WTC11 (cell line): ENCODE results near the gene CBLB.

ENCODE experiments used
- CBFB ChIP-seq: sonication (generic); formaldehyde crosslinking; IDR thresholded peaks from 2 replicates; pipeline ENCODE4 v1.8.1; 2022; ENCODE audit warnings: mild to moderate bottlenecking, low read depth, missing genetic modification reagents
- JUN ChIP-seq: sonication (generic); formaldehyde crosslinking; IDR thresholded peaks from 2 replicates; pipeline ENCODE4 v1.8.0; 2023; ENCODE audit warnings: mild to moderate bottlenecking, missing genetic modification reagents
- NFE2L1 ChIP-seq: sonication (generic); formaldehyde crosslinking; IDR thresholded peaks from 2 replicates; pipeline ENCODE4 v1.8.1; 2023; ENCODE audit warnings: missing genetic modification reagents
- NFYB ChIP-seq: sonication (generic); formaldehyde crosslinking; conservative IDR thresholded peaks from 2 replicates; pipeline ENCODE4 v1.8.0; 2022; ENCODE audit warnings: low read depth, missing genetic modification reagents
- TCF7 ChIP-seq: sonication (generic); formaldehyde crosslinking; IDR thresholded peaks from 2 replicates; pipeline ENCODE4 v1.8.0; 2022; ENCODE audit warnings: mild to moderate bottlenecking, low read depth, missing genetic modification reagents, moderate library complexity
- ZNF263 ChIP-seq: sonication (generic); formaldehyde crosslinking; IDR thresholded peaks from 2 replicates; pipeline ENCODE4 v1.8.1; 2022; ENCODE audit warnings: low read depth, mild to moderate bottlenecking, moderate library complexity, missing genetic modification reagents
- ZNF416 ChIP-seq: fragments of 250-450 bp; sonication (Bioruptor Pico); IDR thresholded peaks from 2 replicates; pipeline ENCODE4 v1.9.0; 2021; ENCODE audit warnings: mild to moderate bottlenecking, inconsistent platforms
- TF ChIP-seq, protein P1 (sequence below): fragments of 200-600 bp; IDR thresholded peaks from 2 replicates; pipeline ENCODE4 v1.8.0; 2022; ENCODE audit warnings: antibody characterized with exemption
- TF ChIP-seq, protein P2 (sequence below): fragments of 250-450 bp; sonication (Bioruptor Pico); IDR thresholded peaks from 2 replicates; pipeline ENCODE4 v1.9.0; 2021; ENCODE audit warnings: mild to moderate bottlenecking
- TF ChIP-seq, protein P3 (sequence below): sonication (generic); formaldehyde crosslinking; IDR thresholded peaks from 2 replicates; pipeline ENCODE4 v1.8.0; 2022; ENCODE audit warnings: missing genetic modification reagents

DNA sequence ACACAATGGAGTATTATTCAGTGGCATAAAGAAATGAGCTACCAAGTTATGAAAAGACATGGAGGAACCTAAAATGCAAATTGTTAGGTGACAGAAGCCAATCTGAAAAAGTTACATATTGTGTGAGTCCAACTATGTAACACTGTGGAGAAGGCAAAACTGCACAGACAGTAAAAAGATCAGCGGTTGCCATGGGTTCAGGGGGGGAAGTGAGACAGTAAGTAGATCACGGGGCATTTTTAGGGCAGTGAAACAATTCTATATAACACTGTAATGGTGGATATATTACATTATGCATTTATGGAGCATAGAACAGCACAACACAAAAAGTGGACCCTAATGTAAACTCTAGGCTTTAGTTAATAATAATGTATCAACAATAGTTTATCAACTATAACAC lies 17.6 kb downstream of the CBLB start:
- TF ChIP-seq NFE2L1 (CRISPR knock-in tag) (no peak), CBFB (CRISPR knock-in tag) (no peak), ZNF263 (CRISPR knock-in tag) (no peak), ZNF416 (CRISPR knock-in tag) (no peak), TCF7 (CRISPR knock-in tag) (no peak), NFYB (CRISPR knock-in tag) (no peak), JUN (CRISPR knock-in tag) (no peak)
- TF ChIP-seq, protein P1, sequence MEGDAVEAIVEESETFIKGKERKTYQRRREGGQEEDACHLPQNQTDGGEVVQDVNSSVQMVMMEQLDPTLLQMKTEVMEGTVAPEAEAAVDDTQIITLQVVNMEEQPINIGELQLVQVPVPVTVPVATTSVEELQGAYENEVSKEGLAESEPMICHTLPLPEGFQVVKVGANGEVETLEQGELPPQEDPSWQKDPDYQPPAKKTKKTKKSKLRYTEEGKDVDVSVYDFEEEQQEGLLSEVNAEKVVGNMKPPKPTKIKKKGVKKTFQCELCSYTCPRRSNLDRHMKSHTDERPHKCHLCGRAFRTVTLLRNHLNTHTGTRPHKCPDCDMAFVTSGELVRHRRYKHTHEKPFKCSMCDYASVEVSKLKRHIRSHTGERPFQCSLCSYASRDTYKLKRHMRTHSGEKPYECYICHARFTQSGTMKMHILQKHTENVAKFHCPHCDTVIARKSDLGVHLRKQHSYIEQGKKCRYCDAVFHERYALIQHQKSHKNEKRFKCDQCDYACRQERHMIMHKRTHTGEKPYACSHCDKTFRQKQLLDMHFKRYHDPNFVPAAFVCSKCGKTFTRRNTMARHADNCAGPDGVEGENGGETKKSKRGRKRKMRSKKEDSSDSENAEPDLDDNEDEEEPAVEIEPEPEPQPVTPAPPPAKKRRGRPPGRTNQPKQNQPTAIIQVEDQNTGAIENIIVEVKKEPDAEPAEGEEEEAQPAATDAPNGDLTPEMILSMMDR = no peak
- TF ChIP-seq, protein P2, sequence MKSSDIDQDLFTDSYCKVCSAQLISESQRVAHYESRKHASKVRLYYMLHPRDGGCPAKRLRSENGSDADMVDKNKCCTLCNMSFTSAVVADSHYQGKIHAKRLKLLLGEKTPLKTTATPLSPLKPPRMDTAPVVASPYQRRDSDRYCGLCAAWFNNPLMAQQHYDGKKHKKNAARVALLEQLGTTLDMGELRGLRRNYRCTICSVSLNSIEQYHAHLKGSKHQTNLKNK = no peak
- TF ChIP-seq, protein P3, sequence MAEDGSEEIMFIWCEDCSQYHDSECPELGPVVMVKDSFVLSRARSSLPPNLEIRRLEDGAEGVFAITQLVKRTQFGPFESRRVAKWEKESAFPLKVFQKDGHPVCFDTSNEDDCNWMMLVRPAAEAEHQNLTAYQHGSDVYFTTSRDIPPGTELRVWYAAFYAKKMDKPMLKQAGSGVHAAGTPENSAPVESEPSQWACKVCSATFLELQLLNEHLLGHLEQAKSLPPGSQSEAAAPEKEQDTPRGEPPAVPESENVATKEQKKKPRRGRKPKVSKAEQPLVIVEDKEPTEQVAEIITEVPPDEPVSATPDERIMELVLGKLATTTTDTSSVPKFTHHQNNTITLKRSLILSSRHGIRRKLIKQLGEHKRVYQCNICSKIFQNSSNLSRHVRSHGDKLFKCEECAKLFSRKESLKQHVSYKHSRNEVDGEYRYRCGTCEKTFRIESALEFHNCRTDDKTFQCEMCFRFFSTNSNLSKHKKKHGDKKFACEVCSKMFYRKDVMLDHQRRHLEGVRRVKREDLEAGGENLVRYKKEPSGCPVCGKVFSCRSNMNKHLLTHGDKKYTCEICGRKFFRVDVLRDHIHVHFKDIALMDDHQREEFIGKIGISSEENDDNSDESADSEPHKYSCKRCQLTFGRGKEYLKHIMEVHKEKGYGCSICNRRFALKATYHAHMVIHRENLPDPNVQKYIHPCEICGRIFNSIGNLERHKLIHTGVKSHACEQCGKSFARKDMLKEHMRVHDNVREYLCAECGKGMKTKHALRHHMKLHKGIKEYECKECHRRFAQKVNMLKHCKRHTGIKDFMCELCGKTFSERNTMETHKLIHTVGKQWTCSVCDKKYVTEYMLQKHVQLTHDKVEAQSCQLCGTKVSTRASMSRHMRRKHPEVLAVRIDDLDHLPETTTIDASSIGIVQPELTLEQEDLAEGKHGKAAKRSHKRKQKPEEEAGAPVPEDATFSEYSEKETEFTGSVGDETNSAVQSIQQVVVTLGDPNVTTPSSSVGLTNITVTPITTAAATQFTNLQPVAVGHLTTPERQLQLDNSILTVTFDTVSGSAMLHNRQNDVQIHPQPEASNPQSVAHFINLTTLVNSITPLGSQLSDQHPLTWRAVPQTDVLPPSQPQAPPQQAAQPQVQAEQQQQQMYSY (CRISPR knock-in tag) = no peak
